ENCODE results near the gene NT5DC2.
"Not testable (repeated sequence)": the region's sequence is repeated elsewhere in the genome, so short reads cannot be mapped to it uniquely, and the experiment has no call there.

NT5DC2 gene

GRCh38 chr3:52537165-52537620, 3.5 kb upstream of the NT5DC2 start:
- DNase-seq (ENCODE audit: low spot score) = no peak

- DNase-seq (ENCODE audit: low spot score) = peak; percentile 96
Measured at GRCh38 chr3:52536369-52537164, 2.9 kb upstream of the NT5DC2 start, which contains the start of gene UQCC5. Gene UQCC5 (plus strand): TSS chr3:52536605. CDS start chr3:52536756, 151 bp downstream.

- no peak for DNase-seq (ENCODE audit: low spot score)
Measured at GRCh38 chr3:52536112-52536368, 2.4 kb upstream of the NT5DC2 start.

DNA sequence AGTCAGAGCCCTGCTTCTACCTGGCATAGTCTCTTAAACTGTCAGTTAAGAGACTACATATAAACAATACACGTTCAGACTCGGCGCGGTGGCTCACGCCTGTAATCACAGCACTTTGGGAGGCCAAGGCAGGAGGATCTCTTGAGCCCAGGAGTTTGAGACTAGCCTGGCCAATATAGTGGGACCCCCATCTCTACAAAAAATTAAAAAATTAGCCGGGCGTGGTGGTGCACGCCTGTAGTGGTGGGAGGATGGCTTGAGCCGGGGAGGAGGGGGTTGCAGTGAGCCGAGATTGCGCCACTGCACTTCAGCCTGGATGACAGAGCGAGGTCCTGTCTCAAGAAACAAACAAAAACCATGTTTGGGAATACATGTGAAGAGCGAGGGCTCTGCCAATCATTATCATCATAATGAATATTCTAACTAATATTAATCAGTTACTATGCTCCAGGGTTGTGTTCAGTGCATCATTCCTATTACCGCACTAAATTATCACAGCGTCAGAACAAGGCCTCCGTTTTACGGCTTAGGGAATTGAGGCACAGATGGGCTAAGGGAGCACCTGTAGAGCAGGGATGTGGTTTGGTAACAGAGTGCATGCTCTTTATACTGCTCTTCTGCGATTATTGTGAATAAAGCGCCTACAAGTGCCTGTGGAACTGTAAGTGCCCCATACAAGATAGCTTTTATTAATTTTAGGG, 1.9 kb upstream of the NT5DC2 start:
- no peak for DNase-seq (ENCODE audit: low spot score)

GRCh38 chr3:52534281-52535183, 875 bp upstream of the NT5DC2 start:
- DNase-seq (ENCODE audit: low spot score) = no peak

- peak; percentile 66 for DNase-seq (ENCODE audit: low spot score)
Measured at GRCh38 chr3:52532838-52533622, 627 bp downstream of the NT5DC2 start.

DNA sequence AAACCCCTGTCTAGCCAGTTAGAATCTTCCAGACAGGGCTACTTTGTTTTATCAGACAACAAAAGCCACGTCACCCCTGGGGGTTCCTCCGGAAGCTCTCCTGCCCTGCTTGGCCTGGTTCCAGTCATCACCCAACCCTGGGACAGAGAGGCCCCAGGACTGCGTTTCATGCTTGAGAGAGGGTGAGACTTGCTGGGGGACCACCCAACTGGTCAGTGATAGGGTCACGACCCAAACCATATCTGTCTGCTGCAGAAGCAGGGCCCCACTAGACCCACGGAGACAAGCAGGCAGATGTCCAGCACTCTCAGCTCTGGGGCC, 1.2 kb downstream of the NT5DC2 start:
- no peak for DNase-seq (ENCODE audit: low spot score)

DNA sequence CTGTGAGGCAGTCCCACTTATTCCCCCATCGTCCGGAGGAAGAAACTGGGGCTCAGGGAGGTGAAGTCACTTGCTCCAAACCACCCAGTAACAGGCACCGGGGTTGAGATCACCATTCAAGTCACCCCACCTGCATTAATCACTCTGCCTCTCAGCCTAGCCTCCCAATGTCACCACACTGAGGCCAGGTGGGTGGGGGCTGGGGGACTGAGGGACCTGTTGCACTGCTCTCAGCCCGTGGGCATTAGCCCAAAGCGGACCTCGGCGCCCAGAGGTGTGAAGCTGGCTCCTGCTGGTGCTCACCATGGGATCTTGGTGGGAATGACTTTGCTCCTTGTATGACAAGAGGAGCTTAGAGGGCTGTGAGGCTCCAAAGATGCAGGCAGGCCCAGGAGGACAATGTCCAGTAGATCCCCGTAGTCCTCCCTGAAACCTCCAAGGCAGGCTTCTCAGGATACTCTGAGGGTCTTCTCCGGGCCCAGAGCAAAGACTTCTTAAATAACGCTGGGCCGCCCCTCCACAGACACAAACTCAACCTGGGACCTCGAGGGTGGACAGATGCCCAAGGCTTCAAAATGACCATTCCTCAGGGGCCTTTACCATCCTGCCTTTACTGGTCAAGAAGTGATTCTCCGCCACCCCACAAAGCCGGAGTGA, 1.7 kb downstream of the NT5DC2 start:
- DNase-seq (ENCODE audit: low spot score) = no peak

DNA sequence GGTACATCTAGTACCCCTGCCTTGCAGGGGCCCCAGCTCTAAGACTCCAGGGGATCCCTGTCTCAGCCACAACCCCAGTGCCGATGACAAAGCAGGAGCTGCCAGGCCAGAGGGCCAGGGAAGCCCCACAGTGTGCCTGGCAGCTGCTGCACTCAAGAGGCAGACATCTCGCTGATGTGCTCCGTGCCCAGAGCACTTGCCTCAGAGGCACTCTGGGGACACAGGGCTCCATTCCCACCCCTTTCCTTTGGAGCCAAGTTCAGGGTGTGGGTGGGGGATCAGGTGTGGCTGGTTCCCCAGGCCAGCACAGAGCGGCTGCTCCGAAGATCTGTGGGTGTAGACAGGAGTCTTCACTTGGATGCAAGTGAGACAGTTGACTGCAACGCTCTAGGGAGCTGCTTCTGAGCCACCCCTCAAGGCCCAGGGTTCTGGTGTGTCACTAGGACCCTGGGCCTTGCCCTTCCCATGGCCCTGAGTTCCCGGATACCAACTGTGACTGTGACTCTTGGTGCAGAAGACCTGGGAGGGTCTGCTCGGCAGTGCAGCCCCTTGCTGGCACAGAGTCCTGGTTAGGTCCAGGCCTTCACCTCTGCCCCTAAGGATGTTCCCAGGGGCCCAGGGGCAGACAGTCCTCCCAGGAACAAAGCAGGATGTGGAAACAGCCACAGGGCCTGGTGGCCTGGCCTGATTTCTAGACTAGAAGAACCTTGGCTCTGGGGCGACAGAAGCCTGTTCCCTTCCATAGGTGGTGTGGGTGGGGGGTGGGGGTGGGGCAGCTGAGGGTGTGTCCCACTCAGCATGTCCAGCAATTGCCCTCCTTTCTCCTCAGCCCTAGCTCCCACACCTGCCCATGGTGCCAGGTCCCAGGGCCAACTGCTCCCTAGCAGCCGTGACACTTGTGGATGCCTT, 2.5 kb downstream of the NT5DC2 start:
- no peak for DNase-seq (ENCODE audit: low spot score)

- no peak for DNase-seq (ENCODE audit: low spot score)
Measured at GRCh38 chr3:52529376-52530333, 4.0 kb downstream of the NT5DC2 start.

GRCh38 chr3:52528586-52529375, 4.9 kb downstream of the NT5DC2 start:
- peak; percentile 17 for DNase-seq (ENCODE audit: low spot score)

- no peak for DNase-seq (ENCODE audit: low spot score)
Measured at GRCh38 chr3:52527732-52528585, 5.7 kb downstream of the NT5DC2 start.

GRCh38 chr3:52527039-52527731, 6.5 kb downstream of the NT5DC2 start:
- no peak for DNase-seq (ENCODE audit: low spot score)

- DNase-seq (ENCODE audit: low spot score) = not testable (repeated sequence)
Measured at GRCh38 chr3:52526671-52527038, 7.0 kb downstream of the NT5DC2 start.

- DNase-seq (ENCODE audit: low spot score) = peak; percentile 8
Measured at GRCh38 chr3:52525680-52526561, 7.7 kb downstream of the NT5DC2 start.
